HG03558 (cell line): ENCODE data around the gene ALCAM.
"Not testable (repeated sequence)": the region's sequence is repeated elsewhere in the genome, so short reads cannot be mapped to it uniquely, and the experiment has no call there.

Experiments used
- ATAC-seq: cut with Tn5 transposase; IDR thresholded peaks from one replicate; pipeline ENCODE4 v1.9.1; 2021; ENCODE audit warnings: moderate number of reproducible peaks; ENCODE audit not compliant: unreplicated experiment; ENCODE audit errors: extremely low read depth

ALCAM gene

DNA sequence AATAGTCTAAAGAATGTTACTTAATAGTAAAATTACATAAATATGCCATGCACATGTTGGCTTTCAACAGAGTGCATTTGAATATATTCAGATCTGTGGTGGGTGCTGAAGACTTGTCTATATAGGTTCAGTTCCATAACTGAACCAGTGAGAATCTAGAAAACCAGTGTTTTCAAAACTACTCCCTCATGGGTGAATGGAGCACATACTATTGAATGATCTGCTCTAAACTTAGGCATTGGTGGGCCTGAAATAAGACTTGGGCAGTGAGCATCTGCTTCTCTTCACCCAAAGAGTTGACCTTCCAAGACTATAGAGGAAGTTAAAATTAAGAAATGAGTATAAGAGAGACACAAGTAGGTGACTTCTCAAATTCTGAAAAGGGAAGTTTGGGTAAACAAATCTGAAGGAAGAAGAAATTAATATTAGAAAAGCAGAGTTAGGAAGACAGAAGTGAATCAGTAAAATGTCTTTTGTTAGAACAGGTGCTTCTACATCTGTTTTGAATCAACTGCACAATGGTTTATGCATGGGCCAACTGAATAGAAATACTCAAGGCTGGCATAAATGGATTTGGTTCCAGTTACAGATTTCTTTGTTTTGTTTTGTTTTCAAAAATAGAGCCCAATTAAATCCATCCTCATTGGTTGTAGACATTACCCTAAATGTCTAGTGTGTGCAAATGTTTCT lies 19.3 kb downstream of the ALCAM start:
- peak; percentile 69 for ATAC-seq

DNA sequence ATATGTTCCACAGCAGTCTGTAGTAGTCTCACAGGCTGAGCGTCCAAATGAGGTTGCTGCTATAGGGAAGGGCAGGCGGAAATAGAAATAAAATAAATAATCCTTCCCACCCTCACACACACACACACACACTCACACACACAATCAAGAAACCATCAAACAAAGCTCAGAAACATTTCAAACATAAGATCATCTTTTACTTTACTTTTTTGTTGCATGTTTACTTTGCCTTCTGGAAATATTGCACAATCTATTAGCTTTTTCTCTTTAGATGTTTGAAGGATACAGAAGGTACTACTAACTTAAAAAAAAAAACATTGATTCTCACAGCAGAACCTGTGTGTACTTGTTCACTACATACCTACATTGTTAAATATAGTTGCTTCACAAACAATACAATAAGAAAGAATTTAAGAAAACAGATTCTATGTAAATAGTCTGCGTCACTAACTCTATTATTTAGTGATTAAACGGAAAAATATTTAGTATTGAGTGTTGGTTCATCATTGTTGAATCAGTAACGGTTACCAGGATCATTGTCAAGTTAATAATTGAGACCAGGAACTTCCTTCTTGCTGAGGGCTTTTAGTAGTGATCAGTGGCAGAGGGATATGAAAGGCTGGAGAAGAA lies 20.5 kb downstream of the ALCAM start:
- ATAC-seq: no peak

GRCh38 chr3:105388176-105388575 lies 21.5 kb downstream of the ALCAM start:
- ATAC-seq: no peak

DNA sequence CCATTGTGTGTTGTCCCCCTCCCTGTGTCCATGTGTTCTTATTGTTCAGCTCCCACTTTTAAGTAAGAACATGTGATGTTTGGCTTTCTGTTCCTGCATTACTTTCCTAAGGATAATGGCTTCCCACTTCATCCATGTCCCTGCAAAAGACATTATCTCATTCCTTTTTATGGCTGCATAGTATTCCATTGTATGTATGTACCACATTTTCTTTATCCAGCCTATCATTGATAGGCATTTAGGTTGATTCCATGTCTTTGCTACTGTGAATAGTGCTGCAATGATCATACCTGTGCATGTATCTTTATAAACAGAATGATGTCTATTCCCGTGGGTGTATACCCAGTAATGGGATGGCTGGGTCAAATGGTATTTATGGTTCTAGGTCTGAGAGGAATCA lies 23.1 kb downstream of the ALCAM start:
- not testable (repeated sequence) for ATAC-seq

DNA sequence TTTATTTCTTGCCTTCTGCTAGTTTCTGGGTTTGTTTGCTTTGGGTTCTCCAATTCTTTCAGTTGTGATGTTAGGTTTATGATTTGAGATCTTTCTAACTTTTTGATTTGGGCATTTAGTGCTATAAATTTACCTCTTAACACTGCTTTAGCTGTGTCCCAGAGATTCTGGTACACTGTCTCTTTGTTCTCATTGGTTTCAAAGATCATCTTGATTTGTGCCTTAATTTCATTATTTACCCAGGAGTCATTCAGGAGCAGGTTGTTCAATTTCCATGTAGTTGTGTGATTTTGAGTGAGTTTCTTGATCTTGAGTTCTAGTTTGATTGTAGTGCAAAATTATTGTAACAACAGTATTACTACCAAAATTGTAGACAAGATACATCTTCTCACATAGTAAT lies 25.9 kb downstream of the ALCAM start:
- not testable (repeated sequence) for ATAC-seq

- no peak for ATAC-seq
Observed at GRCh38 chr3:105394177-105394576, 27.5 kb downstream of the ALCAM start.

DNA sequence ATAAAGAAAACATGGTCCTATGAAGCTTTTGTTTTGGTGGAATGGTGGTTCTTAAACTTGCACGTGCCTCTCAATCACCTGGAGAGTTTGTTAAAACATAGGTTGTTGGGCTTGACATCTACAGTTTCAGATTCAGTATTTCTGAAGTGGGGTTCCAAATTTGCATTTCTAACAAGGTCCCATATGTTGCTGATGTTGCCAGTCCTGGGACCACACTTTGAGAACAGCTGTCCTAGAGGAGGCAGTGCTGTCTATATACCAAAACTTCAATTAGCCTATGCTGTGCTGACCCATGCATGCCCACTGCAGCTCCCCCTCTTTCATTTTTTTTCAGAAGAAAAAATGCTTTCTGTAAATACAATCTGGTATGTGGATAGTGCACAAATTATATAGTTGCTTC lies 31.3 kb downstream of the ALCAM start:
- no peak for ATAC-seq

DNA sequence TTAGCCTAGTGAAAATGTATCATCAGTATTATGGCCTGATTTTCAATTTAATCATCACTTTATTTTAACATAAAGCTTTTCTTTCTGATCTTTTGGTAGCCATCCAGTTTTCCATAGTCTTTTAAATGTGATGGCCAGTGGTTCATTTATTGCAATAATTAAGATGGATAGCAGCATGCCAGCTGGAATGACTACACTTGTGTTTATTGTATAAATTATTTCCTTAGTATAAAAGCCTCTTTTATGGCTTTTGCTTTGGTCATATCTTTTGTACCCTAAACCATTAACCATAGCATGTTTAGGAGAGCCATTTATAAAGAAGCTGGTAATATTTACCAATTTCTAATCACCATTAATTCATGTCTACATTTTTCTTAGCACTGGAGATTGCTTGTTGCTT lies 31.7 kb downstream of the ALCAM start:
- ATAC-seq: no peak

- no peak for ATAC-seq
Observed at GRCh38 chr3:105399062-105399461, 32.4 kb downstream of the ALCAM start.

- ATAC-seq: no peak
Observed at GRCh38 chr3:105399611-105400010, 32.9 kb downstream of the ALCAM start.

- no peak for ATAC-seq
Observed at GRCh38 chr3:105401254-105401653, 34.5 kb downstream of the ALCAM start.

GRCh38 chr3:105401691-105402149 lies 35.0 kb downstream of the ALCAM start:
- no peak for ATAC-seq

DNA sequence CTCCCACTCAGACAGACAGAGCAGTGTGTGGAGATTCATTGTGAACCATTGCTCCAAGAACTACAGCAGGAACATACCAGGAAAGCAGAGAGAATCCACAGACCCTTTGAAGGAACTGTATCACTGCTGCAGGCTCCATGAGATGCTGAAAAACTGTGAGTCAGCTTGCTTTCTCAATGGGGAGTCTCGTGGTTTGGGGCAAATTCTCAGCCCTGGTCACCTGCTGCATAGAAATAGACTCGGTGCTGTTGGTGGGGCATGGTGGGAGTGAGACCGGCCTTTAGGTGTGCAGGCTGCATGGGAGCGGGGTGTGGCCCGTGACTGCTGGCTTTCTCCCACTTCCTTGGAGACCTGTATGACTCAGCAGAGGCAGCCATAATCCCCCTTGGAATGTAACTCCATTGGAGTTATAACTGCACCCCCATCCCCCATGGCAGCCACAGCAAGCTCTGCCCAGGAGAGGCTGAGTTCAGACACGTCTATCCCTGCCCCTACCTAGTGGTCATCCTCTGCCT lies 35.6 kb downstream of the ALCAM start:
- ATAC-seq: no peak

GRCh38 chr3:105403034-105403433 lies 36.3 kb downstream of the ALCAM start:
- not testable (repeated sequence) for ATAC-seq

GRCh38 chr3:105406268-105406667 lies 39.6 kb downstream of the ALCAM start:
- no peak for ATAC-seq

GRCh38 chr3:105409364-105409763 lies 42.7 kb downstream of the ALCAM start:
- no peak for ATAC-seq

DNA sequence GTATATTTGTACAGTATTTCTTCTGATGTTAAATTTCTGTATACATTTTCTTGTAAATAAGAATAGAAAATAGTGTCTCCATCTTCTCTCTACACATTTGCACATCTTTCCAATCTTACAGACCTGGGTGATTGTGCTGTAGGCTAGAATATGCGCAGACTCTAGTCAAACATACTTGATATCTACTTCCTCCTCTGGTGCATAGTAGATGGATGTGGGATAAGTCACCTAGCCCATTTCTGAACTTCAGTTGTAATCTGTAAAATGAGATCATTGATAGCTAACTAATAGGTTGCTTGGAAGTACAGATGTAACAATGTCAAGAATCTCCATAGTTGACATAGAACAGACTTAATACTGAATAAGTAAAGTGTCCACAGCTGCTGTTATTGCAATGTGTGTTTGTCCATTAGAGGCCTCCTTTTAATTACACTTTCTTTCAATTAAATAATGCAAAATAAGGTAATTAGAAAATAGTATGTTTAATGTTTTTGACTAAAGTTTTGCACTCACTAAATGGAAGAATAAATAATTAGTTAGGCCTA lies 46.7 kb downstream of the ALCAM start:
- no peak for ATAC-seq

DNA sequence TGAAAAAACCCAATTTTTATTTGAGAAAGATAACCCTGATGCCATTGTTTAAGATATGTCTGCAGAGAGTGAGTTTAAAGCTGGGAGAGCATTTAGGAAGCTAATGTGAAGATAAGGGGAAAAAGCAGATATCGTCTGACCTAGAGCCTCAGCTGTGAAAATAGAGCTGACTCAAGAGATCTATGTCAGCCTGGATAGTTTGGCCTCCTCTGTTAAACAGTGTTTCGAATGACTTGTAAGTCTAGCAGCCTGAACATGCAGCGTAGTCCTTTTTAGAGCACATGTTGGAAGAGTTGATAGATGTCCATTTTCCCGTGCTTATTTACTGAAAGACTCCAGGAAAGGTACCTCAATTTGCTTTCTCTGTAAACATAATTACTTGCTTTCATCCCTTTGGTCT lies 48.1 kb downstream of the ALCAM start:
- no peak for ATAC-seq

DNA sequence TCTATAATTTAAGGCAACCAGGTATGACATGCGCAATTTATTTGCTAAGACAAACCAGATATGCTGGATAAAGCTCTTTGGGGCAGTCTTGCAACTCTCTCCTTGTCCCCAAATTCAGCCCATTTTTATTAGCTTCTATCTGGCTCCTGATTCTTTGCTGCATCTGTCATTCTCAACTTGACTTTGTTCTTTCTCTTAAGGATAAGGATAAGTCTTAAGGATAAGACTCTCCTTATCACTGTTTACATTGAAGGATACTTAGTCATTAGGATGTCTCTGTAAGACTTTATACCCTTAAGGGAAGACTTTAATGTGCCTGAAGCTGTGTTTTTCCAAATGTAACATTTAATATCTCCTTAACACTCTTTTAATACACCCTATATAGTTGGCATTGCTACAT lies 49.2 kb downstream of the ALCAM start:
- no peak for ATAC-seq

GRCh38 chr3:105417525-105418289 lies 51.0 kb downstream of the ALCAM start:
- ATAC-seq: no peak

GRCh38 chr3:105422645-105423044 lies 55.9 kb downstream of the ALCAM start:
- no peak for ATAC-seq
